NB4 (cell line): Measurements from ENCODE around the gene RNF214.

Source experiments
- DNase-seq: peaks from one replicate; pipeline ENCODE4 v3.0.0; 2010; ENCODE audit warnings: low read depth
- H3K4me3 ChIP-seq: one replicate; pipeline ENCODE4 v1.5.1; 2011; ENCODE audit warnings: mild to moderate bottlenecking, low read depth, low read length, moderate library complexity
- CTCF ChIP-seq: IDR thresholded peaks from one replicate; pipeline ENCODE4 v1.5.1; 2012; ENCODE audit warnings: low read depth, low read length
- MYC ChIP-seq: IDR thresholded peaks from 2 replicates; pipeline ENCODE4 v1.6.1; 2011; ENCODE audit warnings: low read depth, low read length
- POLR2A ChIP-seq: IDR thresholded peaks from 2 replicates; pipeline ENCODE4 v1.6.1; 2011; ENCODE audit warnings: mild to moderate bottlenecking; ENCODE audit not compliant: insufficient read length; ENCODE audit errors: extremely low read depth
- TF ChIP-seq, protein P1 (sequence below): IDR thresholded peaks from 2 replicates; pipeline ENCODE4 v1.6.1; 2011; ENCODE audit warnings: low read depth, low read length

Gene RNF214

GRCh38 chr11:117248341-117248740, 15.9 kb downstream of the RNF214 start:
- no peak for DNase-seq
- no peak overlapping the region for H3K4me3 ChIP-seq
- TF ChIP-seq MYC = no peak
- TF ChIP-seq CTCF = no peak
- TF ChIP-seq, protein P1, sequence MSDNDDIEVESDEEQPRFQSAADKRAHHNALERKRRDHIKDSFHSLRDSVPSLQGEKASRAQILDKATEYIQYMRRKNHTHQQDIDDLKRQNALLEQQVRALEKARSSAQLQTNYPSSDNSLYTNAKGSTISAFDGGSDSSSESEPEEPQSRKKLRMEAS = no peak
- TF ChIP-seq POLR2A = no peak

- TF ChIP-seq, protein P1 = no peak
- TF ChIP-seq MYC (no peak), POLR2A (no peak), CTCF (no peak)
- no peak overlapping the region for H3K4me3 ChIP-seq
- DNase-seq = no peak
These were observed 17.1 kb downstream of the RNF214 start for GRCh38 chr11:117249571-117249970.

- H3K4me3 ChIP-seq = no peak overlapping the region
- DNase-seq = no peak
- TF ChIP-seq MYC (no peak), CTCF (no peak), POLR2A (no peak)
- TF ChIP-seq, protein P1 = no peak
These were observed 19.0 kb downstream of the RNF214 start for GRCh38 chr11:117251506-117251905.

GRCh38 chr11:117255966-117256365, 23.5 kb downstream of the RNF214 start:
- no peak for DNase-seq
- no peak overlapping the region for H3K4me3 ChIP-seq
- TF ChIP-seq CTCF (no peak), MYC (no peak), POLR2A (no peak)
- TF ChIP-seq, protein P1 = no peak

DNA sequence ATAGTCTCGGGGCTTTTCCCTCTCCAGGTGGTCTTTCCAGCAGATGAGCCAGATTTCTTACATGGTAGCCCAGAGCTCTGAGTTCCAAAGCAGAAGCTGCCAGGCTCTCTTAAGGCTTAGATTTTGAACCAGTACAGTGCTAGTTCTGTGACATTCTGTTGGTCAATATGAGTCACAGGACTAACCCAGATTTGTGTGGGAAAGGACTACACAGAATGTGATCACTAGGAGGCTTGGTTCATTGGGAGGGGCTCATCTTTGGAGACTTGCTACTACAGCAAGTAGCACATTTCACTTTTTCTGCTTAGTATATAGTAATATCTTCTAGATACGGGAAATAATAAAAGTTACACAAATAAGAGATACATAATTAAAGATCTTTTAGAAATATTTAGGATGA, 24.1 kb downstream of the RNF214 start:
- no peak for DNase-seq
- H3K4me3 ChIP-seq = no peak overlapping the region
- TF ChIP-seq MYC (no peak), POLR2A (no peak), CTCF (no peak)
- TF ChIP-seq, protein P1 = no peak

DNA sequence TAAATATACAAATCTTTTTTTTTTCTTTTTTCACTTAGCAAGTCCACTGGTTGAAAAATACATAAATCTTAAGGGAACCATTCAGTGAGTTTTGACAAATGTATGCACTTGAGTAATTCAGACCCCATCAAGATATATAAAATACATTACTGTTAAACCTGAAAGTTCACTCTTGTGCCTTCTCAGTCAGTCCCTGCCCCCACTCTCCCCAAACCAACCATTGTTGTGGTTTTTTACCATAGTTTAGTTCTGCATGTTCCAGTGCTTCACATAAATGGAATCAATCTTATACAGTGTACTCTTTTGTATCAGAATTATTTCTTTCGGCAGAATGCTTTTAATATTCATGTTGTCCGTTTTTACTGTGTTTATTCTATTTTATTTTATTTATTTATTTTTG, 26.1 kb downstream of the RNF214 start:
- TF ChIP-seq, protein P1 = no peak
- TF ChIP-seq CTCF (no peak), MYC (no peak), POLR2A (no peak)
- H3K4me3 ChIP-seq = no peak overlapping the region
- DNase-seq = no peak
